Keratinocyte (primary cell): ENCODE measurements around the gene SLCO3A1. TPM values are rescaled to one million over a fixed set of nuclear protein-coding genes. Genes with fewer than 3 reads are reported as not detected.

Experiments
- DNase-seq: peaks from one replicate; pipeline ENCODE4 v3.0.0-alpha.2; 2011; ENCODE audit warnings: low read depth, missing footprints, low spot score
- FAIRE-seq: peaks from 2 replicates; lab custom pipeline; 2011; peaks lifted over from hg19 to GRCh38; lab: Jason Lieb, UNC
- H2AFZ ChIP-seq: 2 replicates; pipeline ENCODE4 v1.6.0; 2012; ENCODE audit warnings: low read length, control low read depth, inconsistent platforms; ENCODE audit not compliant: control insufficient read depth
- H3K27ac ChIP-seq: 2 replicates; pipeline ENCODE4 v1.5.1; 2011; ENCODE audit warnings: low read length; ENCODE audit not compliant: control insufficient read depth, insufficient read depth
- H3K27me3 ChIP-seq: 3 replicates; pipeline ENCODE4 v1.6.0; 2011; ENCODE audit warnings: low read length; ENCODE audit not compliant: control insufficient read depth, insufficient read depth; ENCODE audit errors: extremely low read depth
- H3K36me3 ChIP-seq, 2 experiments: 2 replicates in 1 of 2; 3 replicates in 1 of 2; pipeline ENCODE4 v1.5.1; 2011; ENCODE audit warnings: low read length in 2 of 2, mild to moderate bottlenecking in 1 of 2; ENCODE audit not compliant: control insufficient read depth in 2 of 2, insufficient read depth in 2 of 2; ENCODE audit errors: extremely low read depth in 1 of 2
- H3K4me1 ChIP-seq: 3 replicates; pipeline ENCODE4 v1.5.1; 2011; ENCODE audit warnings: low read length; ENCODE audit not compliant: control insufficient read depth, insufficient read depth; ENCODE audit errors: extremely low read depth
- H3K4me2 ChIP-seq: 3 replicates; pipeline ENCODE4 v1.6.0; 2011; ENCODE audit warnings: low read depth, low read length; ENCODE audit not compliant: control insufficient read depth, insufficient read depth; ENCODE audit errors: extremely low read depth
- H3K4me3 ChIP-seq, 3 experiments: fragments of 200-600 bp in 1 of 3; sonication (generic) in 1 of 3; 2 replicates in 2 of 3; 3 replicates in 1 of 3; pipeline ENCODE4 v1.5.1; 2011 to 2016; ENCODE audit warnings: low read length in 3 of 3, mild to moderate bottlenecking in 3 of 3, control low read depth in 2 of 3, inconsistent platforms in 1 of 3, low read depth in 1 of 3, mixed read lengths in 1 of 3, mixed run types in 1 of 3, moderate library complexity in 1 of 3; ENCODE audit not compliant: control insufficient read depth in 2 of 3, insufficient read depth in 2 of 3; ENCODE audit errors: extremely low read depth in 1 of 3
- H3K79me2 ChIP-seq: 2 replicates; pipeline ENCODE4 v1.6.0; 2012; ENCODE audit warnings: low read length; ENCODE audit not compliant: control insufficient read depth, insufficient read depth
- H3K9ac ChIP-seq: 3 replicates; pipeline ENCODE4 v1.6.0; 2011; ENCODE audit warnings: low read length; ENCODE audit not compliant: control insufficient read depth, insufficient read depth; ENCODE audit errors: extremely low read depth
- H3K9me1 ChIP-seq: 3 replicates; pipeline ENCODE4 v1.6.0; 2011; ENCODE audit warnings: low read length; ENCODE audit not compliant: control insufficient read depth, insufficient read depth; ENCODE audit errors: extremely low read depth
- H3K9me3 ChIP-seq: 2 replicates; pipeline ENCODE4 v1.5.1; 2012; ENCODE audit warnings: low read depth, low read length; ENCODE audit not compliant: control insufficient read depth
- H4K20me1 ChIP-seq: 3 replicates; pipeline ENCODE4 v1.6.0; 2011; ENCODE audit warnings: low read length; ENCODE audit not compliant: control insufficient read depth, insufficient read depth; ENCODE audit errors: extremely low read depth
- CTCF ChIP-seq, 3 experiments: IDR thresholded peaks in 1 of 3; conservative IDR thresholded peaks in 1 of 3; optimal IDR thresholded peaks in 1 of 3; 2 replicates in 2 of 3; 3 replicates in 1 of 3; pipeline versions ENCODE3 to v1.5.1; 2011; ENCODE audit warnings: low read length in 3 of 3, mild to moderate bottlenecking in 3 of 3, moderate library complexity in 2 of 3, control low read depth in 1 of 3, inconsistent platforms in 1 of 3; ENCODE audit not compliant: insufficient read depth in 2 of 3; ENCODE audit errors: extremely low read depth in 1 of 3
- EZH2 ChIP-seq: IDR thresholded peaks from one replicate; pipeline ENCODE4 v1.6.1; 2012; ENCODE audit warnings: inconsistent platforms, mild to moderate bottlenecking, low read length, moderate library complexity
- dilution Hi-C: fragments of 300-500 bp; cut with MboI; formaldehyde crosslinking; loops from one replicate; pipeline ENCODE4 v1.7.0; 2020; ENCODE audit warnings: low sequenced_read_pairs; ENCODE audit not compliant: extremely low pct_ligation_motif_present
- polyA plus RNA-seq, 5 experiments: library from polyadenylated mRNA; depleted of rRNA in 3 of 5; stranded (reverse) in 3 of 5; stranded (forward) in 1 of 5; unstranded in 1 of 5; fragments of >200 nt; gene quantifications; 1 replicate in 1 of 5; 2 replicates in 3 of 5; 3 replicates in 1 of 5; pipeline versions ENCODE4 v1.2.1 to v1.2.3, GENCODE V29; 2011 to 2012; ENCODE audit warnings: missing spikeins in 2 of 5, low read depth in 1 of 5, low replicate concordance in 1 of 5

The SLCO3A1 gene
- polyA plus RNA-seq, 1 donor (not counting 4 experiments of a cell fraction or from before 2014, with no cell fraction given): 21.3 TPM

GRCh38 chr15:92101708-92102394 is 248.3 kb downstream of the SLCO3A1 start:
- H4K20me1 ChIP-seq: no peaks in the 10 kb centered on the region
- no peak overlapping the region for H3K4me2 ChIP-seq
- no peak overlapping the region for H3K4me3 ChIP-seq
- H3K9me1 ChIP-seq: no peaks in the 10 kb centered on the region
- dilution Hi-C loops: no loop called here
- H3K36me3 ChIP-seq: peaks cover 0 to 3% of the 10 kb centered on the region in 2 experiments
- no peak for TF ChIP-seq EZH2
- no peak for TF ChIP-seq CTCF (optimal IDR thresholded peaks at IDR 0.05 in 1 of 3, IDR thresholded peaks at IDR 0.05 in 1 of 3, conservative IDR thresholded peaks at IDR 0.05 in 1 of 3; ENCODE audit: extremely low read depth in 1 of 3, insufficient read depth in 2 of 3, low read length in 3 of 3)
- no peaks in the 10 kb centered on the region for H3K79me2 ChIP-seq
- FAIRE-seq (no peak), DNase-seq (no peak)
- no peak overlapping the region for H2AFZ ChIP-seq
- no peaks in the 10 kb centered on the region for H3K9me3 ChIP-seq
- no peak overlapping the region for H3K27ac ChIP-seq
- H3K9ac ChIP-seq: no peak overlapping the region
- no peaks in the 10 kb centered on the region for H3K27me3 ChIP-seq
- no peaks in the 10 kb centered on the region for H3K4me1 ChIP-seq

DNA sequence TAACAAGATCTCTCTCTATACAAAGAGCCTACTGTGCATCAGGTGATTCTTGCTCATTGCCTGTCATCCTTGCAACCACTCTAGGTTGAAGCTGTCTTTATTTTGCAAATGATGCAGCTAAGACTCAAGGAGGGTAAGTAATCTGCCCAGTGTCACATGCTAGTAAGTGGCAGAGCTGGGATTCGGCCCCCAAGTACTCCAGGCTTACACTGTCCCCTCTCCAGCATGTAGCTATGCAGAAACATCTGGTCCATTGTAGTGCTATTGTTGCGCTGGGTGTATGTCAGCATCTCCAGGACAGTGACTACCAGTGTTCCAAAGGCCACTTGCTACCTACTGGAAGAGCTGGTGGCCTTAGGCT is 248.9 kb downstream of the SLCO3A1 start:
- Histone ChIP-seq H3K4me3 (no peak overlapping the region), H2AFZ (no peak overlapping the region), H3K9me1 (no peaks in the 10 kb centered on the region), H3K4me2 (no peak overlapping the region), H3K27ac (no peak overlapping the region), H3K36me3 (peaks cover 0 to 3% of the 10 kb centered on the region in 2 experiments), H3K27me3 (no peaks in the 10 kb centered on the region), H4K20me1 (no peaks in the 10 kb centered on the region), H3K9me3 (no peaks in the 10 kb centered on the region), H3K4me1 (no peaks in the 10 kb centered on the region), H3K79me2 (no peaks in the 10 kb centered on the region), H3K9ac (no peak overlapping the region)
- DNase-seq (no peak), FAIRE-seq (no peak)
- dilution Hi-C loops: no loop called here
- no peak for TF ChIP-seq EZH2
- no peak for TF ChIP-seq CTCF (optimal IDR thresholded peaks at IDR 0.05 in 1 of 3, IDR thresholded peaks at IDR 0.05 in 1 of 3, conservative IDR thresholded peaks at IDR 0.05 in 1 of 3; ENCODE audit: extremely low read depth in 1 of 3, insufficient read depth in 2 of 3, low read length in 3 of 3)
